ENCODE measurements around the gene ANGEL2.

The ANGEL2 gene

GRCh38 chr1:212950243-212951125 lies 65.2 kb downstream of the ANGEL2 start, which contains the start of gene VASH2:
Gene VASH2, plus strand, starts transcription at chr1:212950541. Its CDS starts 1,002 bp downstream, at chr1:212951543.
- DNase-seq, result peak; percentile 77

- DNase-seq, result peak; percentile 57
Observed at GRCh38 chr1:212949771-212950170, 65.9 kb downstream of the ANGEL2 start.

- DNase-seq, result no peak
Observed at GRCh38 chr1:212946872-212947271, 68.8 kb downstream of the ANGEL2 start.

GRCh38 chr1:212945463-212946160 lies 70.1 kb downstream of the ANGEL2 start:
- DNase-seq, result no peak

GRCh38 chr1:212945056-212945455 lies 70.6 kb downstream of the ANGEL2 start:
- no peak for DNase-seq

- no peak for DNase-seq
Observed at GRCh38 chr1:212944229-212944901, 71.3 kb downstream of the ANGEL2 start.

GRCh38 chr1:212943393-212943710 lies 72.3 kb downstream of the ANGEL2 start:
- no peak for DNase-seq

GRCh38 chr1:212942679-212943392 lies 72.8 kb downstream of the ANGEL2 start:
- no peak for DNase-seq
